Loucy (cell line): Measurements from ENCODE around the gene DRC1.

Source experiments
- H2AFZ ChIP-seq: fragments of 200-600 bp; sonication (generic); 2 replicates; pipeline ENCODE4 v1.6.0; 2016; ENCODE audit warnings: antibody characterized with exemption, mild to moderate bottlenecking, low read length, moderate library complexity
- H3F3A ChIP-seq: fragments of 200-600 bp; 2 replicates; pipeline ENCODE4 v1.6.0; 2016; ENCODE audit warnings: antibody characterized with exemption, low read depth, mild to moderate bottlenecking
- H3K27me3 ChIP-seq: fragments of 200-600 bp; sonication (generic); 2 replicates; pipeline ENCODE4 v1.6.1; 2014; ENCODE audit warnings: low read length, mild to moderate bottlenecking; ENCODE audit not compliant: insufficient read depth, poor library complexity, severe bottlenecking
- H3K36me3 ChIP-seq: fragments of 200-600 bp; sonication (generic); 2 replicates; pipeline ENCODE4 v1.6.1; 2016; ENCODE audit warnings: low read length; ENCODE audit not compliant: insufficient read depth
- H3K4me1 ChIP-seq: fragments of 200-600 bp; sonication (generic); 2 replicates; pipeline ENCODE4 v1.5.1; 2014; ENCODE audit warnings: low read length, mild to moderate bottlenecking; ENCODE audit not compliant: insufficient read depth, poor library complexity, severe bottlenecking
- H3K4me2 ChIP-seq: fragments of 200-600 bp; sonication (generic); 2 replicates; pipeline ENCODE4 v1.6.0; 2014; ENCODE audit warnings: antibody characterized with exemption, low read length, low read depth, mild to moderate bottlenecking; ENCODE audit not compliant: poor library complexity, severe bottlenecking
- H3K4me3 ChIP-seq: fragments of 200-600 bp; sonication (generic); 2 replicates; pipeline ENCODE4 v1.5.1; 2014; ENCODE audit warnings: low read length, mild to moderate bottlenecking, mixed read lengths; ENCODE audit not compliant: poor library complexity, severe bottlenecking
- H3K79me2 ChIP-seq: fragments of 200-600 bp; sonication (generic); 2 replicates; pipeline ENCODE4 v1.6.1; 2014; ENCODE audit warnings: low read length; ENCODE audit not compliant: insufficient read depth
- H3K9ac ChIP-seq: fragments of 200-600 bp; sonication (generic); 2 replicates; pipeline ENCODE4 v1.6.0; 2014; ENCODE audit warnings: mild to moderate bottlenecking, low read depth, low read length, moderate library complexity; ENCODE audit not compliant: poor library complexity, severe bottlenecking
- H3K9me2 ChIP-seq: fragments of 200-600 bp; sonication (generic); replicated peaks from 2 replicates; pipeline ENCODE4 v1.6.1; 2016; ENCODE audit warnings: low read depth, low read length, mixed read lengths
- H3K9me3 ChIP-seq: fragments of 200-600 bp; sonication (generic); 2 replicates; pipeline ENCODE4 v1.6.1; 2014; ENCODE audit warnings: mild to moderate bottlenecking, antibody characterized with exemption, low read length, low read depth; ENCODE audit not compliant: insufficient read depth
- H4K20me1 ChIP-seq: fragments of 200-600 bp; sonication (generic); 2 replicates; pipeline ENCODE4 v1.6.0; 2014; ENCODE audit warnings: antibody characterized with exemption, low read length, mild to moderate bottlenecking; ENCODE audit not compliant: insufficient read depth, poor library complexity, severe bottlenecking
- EZH2phosphoT487 ChIP-seq: fragments of 200-600 bp; IDR thresholded peaks from 2 replicates; pipeline ENCODE4 v1.6.1; 2018; ENCODE audit warnings: antibody characterized with exemption, mild to moderate bottlenecking, moderate library complexity, borderline replicate concordance
- TF ChIP-seq, protein P1 (sequence below): fragments of 200-600 bp; sonication (generic); conservative IDR thresholded peaks from 2 replicates; pipeline ENCODE4 v1.5.1; 2014; ENCODE audit warnings: mild to moderate bottlenecking, antibody characterized with exemption, low read length

Gene DRC1

DNA sequence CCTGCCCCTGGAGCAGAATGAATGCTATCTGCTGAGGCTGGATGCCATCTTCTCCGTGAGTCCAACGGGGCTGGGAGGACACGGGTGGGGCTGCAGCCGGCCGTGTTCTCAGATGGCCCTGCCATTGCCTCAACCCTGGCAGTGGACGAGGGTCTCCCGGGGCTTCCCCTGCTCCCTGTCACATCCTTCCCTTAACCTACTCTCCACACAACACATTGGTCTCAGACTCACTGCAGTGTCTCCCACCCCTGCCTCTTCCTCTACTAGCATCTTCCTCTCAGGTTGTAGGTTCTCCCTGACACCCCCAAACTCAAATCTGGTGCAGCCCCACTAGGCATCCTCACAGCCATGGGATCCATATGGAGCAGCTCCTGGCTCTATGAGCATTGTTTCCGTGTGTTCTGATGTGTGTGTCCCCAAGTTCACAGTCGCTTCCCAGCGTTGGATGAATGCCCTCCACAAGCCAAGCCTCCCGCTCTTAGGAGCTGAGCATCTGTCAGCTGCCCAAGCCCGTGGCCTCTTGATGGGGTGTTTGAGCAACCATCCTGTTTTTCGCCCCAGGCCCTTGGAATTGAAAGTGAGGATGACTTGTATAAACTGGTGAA lies 48.4 kb downstream of the DRC1 start:
- no peak for TF ChIP-seq EZH2phosphoT487
- TF ChIP-seq, protein P1, sequence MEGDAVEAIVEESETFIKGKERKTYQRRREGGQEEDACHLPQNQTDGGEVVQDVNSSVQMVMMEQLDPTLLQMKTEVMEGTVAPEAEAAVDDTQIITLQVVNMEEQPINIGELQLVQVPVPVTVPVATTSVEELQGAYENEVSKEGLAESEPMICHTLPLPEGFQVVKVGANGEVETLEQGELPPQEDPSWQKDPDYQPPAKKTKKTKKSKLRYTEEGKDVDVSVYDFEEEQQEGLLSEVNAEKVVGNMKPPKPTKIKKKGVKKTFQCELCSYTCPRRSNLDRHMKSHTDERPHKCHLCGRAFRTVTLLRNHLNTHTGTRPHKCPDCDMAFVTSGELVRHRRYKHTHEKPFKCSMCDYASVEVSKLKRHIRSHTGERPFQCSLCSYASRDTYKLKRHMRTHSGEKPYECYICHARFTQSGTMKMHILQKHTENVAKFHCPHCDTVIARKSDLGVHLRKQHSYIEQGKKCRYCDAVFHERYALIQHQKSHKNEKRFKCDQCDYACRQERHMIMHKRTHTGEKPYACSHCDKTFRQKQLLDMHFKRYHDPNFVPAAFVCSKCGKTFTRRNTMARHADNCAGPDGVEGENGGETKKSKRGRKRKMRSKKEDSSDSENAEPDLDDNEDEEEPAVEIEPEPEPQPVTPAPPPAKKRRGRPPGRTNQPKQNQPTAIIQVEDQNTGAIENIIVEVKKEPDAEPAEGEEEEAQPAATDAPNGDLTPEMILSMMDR, result no peak
- H3K27me3 ChIP-seq, result no peaks in the 10 kb centered on the region
- H3K36me3 ChIP-seq, result no peaks in the 10 kb centered on the region
- H3K9ac ChIP-seq, result no peak overlapping the region
- H3K4me3 ChIP-seq, result no peak overlapping the region
- no peaks in the 10 kb centered on the region for H3K9me2 ChIP-seq
- no peaks in the 10 kb centered on the region for H3K79me2 ChIP-seq
- no peak overlapping the region for H2AFZ ChIP-seq
- no peaks in the 10 kb centered on the region for H3F3A ChIP-seq
- H3K4me2 ChIP-seq, result no peak overlapping the region
- H4K20me1 ChIP-seq, result no peaks in the 10 kb centered on the region
- H3K9me3 ChIP-seq, result no peaks in the 10 kb centered on the region
- H3K4me1 ChIP-seq, result no peaks in the 10 kb centered on the region

- Histone ChIP-seq H3K9me2 (no peaks in the 10 kb centered on the region), H3K27me3 (no peaks in the 10 kb centered on the region), H3K79me2 (no peaks in the 10 kb centered on the region), H3K4me2 (no peak overlapping the region), H3F3A (no peaks in the 10 kb centered on the region), H3K9me3 (no peaks in the 10 kb centered on the region), H2AFZ (no peak overlapping the region), H3K36me3 (no peaks in the 10 kb centered on the region), H3K9ac (no peak overlapping the region), H4K20me1 (no peaks in the 10 kb centered on the region), H3K4me1 (no peaks in the 10 kb centered on the region), H3K4me3 (no peak overlapping the region)
- TF ChIP-seq, protein P1, result no peak
- TF ChIP-seq EZH2phosphoT487, result no peak
These were observed 50.0 kb downstream of the DRC1 start for GRCh38 chr2:26451700-26452099.

DNA sequence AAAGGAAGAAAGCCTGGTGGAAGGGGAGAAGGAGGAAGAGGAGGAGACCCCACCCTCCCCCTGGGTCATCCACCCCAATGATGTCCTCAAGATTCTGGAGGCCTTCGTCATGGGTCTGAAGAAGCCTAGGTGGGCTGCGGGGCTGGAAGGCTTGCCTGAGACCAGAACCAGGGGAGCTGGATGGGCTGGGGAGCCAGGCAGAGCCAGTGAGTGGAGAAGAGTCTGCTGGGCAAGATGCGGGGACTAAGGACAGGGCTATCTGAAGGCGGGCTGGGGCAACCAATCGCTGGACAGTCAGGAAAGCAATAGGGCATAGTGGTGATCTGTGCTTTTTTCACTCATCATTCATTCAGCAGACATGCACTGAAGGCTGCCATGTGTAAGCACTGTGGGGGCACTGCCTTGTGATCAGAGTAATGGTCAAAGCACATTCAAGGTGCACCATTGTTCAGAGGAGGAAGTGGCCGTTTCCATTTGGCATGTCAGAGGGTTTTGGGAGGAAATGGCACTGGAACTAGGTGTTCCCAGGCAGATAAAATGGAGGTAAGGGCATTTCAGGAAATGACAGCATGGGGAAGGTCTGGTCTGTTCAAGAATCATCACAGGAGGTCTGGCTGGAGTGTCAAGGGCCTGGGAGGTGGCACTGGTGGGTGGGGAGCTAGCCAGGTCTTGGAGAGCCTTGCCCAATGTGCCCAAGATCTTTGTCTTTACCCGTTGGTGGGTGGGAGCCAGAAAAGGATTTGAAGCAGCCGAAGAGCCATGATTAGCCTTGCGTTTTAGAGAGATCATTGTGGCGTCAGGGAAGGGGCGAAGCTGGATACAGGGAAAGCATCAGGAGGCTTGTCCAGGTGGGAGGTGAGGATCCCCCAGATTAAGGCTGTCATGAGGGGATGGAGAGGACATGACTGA lies 52.0 kb downstream of the DRC1 start:
- no peak overlapping the region for H3K4me3 ChIP-seq
- H4K20me1 ChIP-seq, result no peaks in the 10 kb centered on the region
- no peaks in the 10 kb centered on the region for H3K79me2 ChIP-seq
- no peaks in the 10 kb centered on the region for H3K9me3 ChIP-seq
- H2AFZ ChIP-seq, result no peak overlapping the region; the same call in 1 of the 2 replicates
- H3K4me1 ChIP-seq, result no peaks in the 10 kb centered on the region
- H3K4me2 ChIP-seq, result no peak overlapping the region
- no peaks in the 10 kb centered on the region for H3K9me2 ChIP-seq
- no peak overlapping the region for H3K9ac ChIP-seq
- no peaks in the 10 kb centered on the region for H3F3A ChIP-seq
- no peaks in the 10 kb centered on the region for H3K27me3 ChIP-seq
- TF ChIP-seq EZH2phosphoT487, result no peak
- TF ChIP-seq, protein P1, result no peak
- H3K36me3 ChIP-seq, result no peaks in the 10 kb centered on the region
